Chondrocyte (in vitro differentiated cells): ENCODE data around the gene LRRC71. TPM values are rescaled to one million over a fixed set of nuclear protein-coding genes. Genes with fewer than 3 reads are reported as not detected.

ENCODE experiments used
- DNase-seq: peaks from one replicate; pipeline ENCODE4 v3.0.0; 2021; ENCODE audit warnings: mixed read lengths, low spot score
- H3K27ac Mint-ChIP-seq: one replicate; pipeline ENCODE4 v1.8.0; 2021; ENCODE audit warnings: mild to moderate bottlenecking, moderate library complexity, mixed read lengths; ENCODE audit not compliant: unreplicated experiment
- H3K27me3 Mint-ChIP-seq: 2 replicates; pipeline ENCODE4 v1.8.0; 2021; ENCODE audit warnings: low read depth, mixed read lengths
- H3K36me3 Mint-ChIP-seq: 2 replicates; pipeline ENCODE4 v1.8.0; 2021; ENCODE audit warnings: low read depth, mixed read lengths
- H3K4me1 Mint-ChIP-seq: 2 replicates; pipeline ENCODE4 v1.8.0; 2021; ENCODE audit warnings: low read depth, mild to moderate bottlenecking, mixed read lengths
- H3K4me3 Mint-ChIP-seq: one replicate; pipeline ENCODE4 v1.8.0; 2021; ENCODE audit warnings: mild to moderate bottlenecking, moderate library complexity, mixed read lengths; ENCODE audit not compliant: unreplicated experiment
- H3K9me3 Mint-ChIP-seq: 2 replicates; pipeline ENCODE4 v1.8.0; 2021; ENCODE audit warnings: low read depth, mixed read lengths
- total RNA-seq: library from RNA; stranded (reverse); gene quantifications from 3 replicates; pipeline ENCODE4 v1.2.1, GENCODE V29; 2021
- TF ChIP-seq, protein P1 (sequence below): fragments of 200-600 bp; sonication (generic); IDR thresholded peaks from 2 replicates; pipeline ENCODE4 v1.5.0; 2021; ENCODE audit warnings: antibody characterized with exemption, mild to moderate bottlenecking, moderate library complexity

Gene LRRC71
- total RNA-seq, 1 donor from 2014 or later, result not detected

DNA sequence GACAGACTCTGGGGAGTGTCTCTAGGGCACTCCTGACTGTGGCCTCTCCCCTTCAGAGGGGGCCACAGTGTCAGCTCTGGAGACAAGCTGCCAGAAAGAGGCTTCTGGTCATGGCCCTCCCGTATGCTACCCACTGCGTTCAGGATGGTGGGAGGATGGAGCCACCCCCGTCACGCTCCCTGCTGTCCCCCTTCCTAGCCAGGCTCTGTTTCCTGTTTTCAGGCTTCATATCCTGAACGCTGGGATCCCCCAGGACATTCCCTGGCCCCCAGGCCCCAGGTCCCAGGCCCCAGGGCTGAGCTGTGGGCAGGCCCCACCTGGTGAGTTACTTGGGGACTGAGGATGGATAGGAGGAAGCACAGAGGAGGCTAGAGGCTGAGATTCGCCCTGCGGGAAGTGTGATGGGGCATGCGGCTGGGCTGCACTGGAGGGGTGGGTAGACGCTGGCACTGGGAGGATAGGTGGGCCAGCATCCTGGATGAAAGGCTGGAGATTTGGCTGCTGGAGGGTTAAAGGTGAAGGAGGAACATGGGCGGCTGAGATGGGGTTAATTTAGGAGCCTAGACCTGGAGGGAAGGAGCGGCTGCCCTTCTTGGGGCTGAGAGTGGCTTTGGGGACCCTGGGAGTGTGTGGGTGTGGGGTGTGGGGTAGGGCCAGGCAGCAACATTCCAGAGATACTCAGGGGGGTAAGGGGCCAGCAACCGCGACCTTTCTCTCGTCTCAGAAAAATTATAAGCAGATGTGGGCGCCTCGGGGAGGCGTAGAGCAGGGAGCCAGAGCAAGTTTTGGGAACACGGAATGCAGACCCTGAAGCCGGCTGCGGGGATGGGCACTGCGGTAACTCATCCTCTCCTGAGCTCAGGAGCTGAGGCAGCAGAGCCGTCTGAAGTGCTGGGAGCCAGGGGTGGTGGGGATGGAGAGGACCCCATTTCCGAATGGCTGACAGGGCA is 18.2 kb upstream of the LRRC71 start:
- H3K9me3 Mint-ChIP-seq, result no peaks in the 10 kb centered on the region
- peaks cover 2% of the 10 kb centered on the region for H3K27me3 Mint-ChIP-seq
- H3K27ac Mint-ChIP-seq, result no peak overlapping the region
- DNase-seq, result peak; percentile 74
- TF ChIP-seq, protein P1, sequence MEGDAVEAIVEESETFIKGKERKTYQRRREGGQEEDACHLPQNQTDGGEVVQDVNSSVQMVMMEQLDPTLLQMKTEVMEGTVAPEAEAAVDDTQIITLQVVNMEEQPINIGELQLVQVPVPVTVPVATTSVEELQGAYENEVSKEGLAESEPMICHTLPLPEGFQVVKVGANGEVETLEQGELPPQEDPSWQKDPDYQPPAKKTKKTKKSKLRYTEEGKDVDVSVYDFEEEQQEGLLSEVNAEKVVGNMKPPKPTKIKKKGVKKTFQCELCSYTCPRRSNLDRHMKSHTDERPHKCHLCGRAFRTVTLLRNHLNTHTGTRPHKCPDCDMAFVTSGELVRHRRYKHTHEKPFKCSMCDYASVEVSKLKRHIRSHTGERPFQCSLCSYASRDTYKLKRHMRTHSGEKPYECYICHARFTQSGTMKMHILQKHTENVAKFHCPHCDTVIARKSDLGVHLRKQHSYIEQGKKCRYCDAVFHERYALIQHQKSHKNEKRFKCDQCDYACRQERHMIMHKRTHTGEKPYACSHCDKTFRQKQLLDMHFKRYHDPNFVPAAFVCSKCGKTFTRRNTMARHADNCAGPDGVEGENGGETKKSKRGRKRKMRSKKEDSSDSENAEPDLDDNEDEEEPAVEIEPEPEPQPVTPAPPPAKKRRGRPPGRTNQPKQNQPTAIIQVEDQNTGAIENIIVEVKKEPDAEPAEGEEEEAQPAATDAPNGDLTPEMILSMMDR, result no peak
- peaks cover 35% of the 10 kb centered on the region for H3K4me1 Mint-ChIP-seq
- no peak overlapping the region for H3K4me3 Mint-ChIP-seq
- no peaks in the 10 kb centered on the region for H3K36me3 Mint-ChIP-seq

DNA sequence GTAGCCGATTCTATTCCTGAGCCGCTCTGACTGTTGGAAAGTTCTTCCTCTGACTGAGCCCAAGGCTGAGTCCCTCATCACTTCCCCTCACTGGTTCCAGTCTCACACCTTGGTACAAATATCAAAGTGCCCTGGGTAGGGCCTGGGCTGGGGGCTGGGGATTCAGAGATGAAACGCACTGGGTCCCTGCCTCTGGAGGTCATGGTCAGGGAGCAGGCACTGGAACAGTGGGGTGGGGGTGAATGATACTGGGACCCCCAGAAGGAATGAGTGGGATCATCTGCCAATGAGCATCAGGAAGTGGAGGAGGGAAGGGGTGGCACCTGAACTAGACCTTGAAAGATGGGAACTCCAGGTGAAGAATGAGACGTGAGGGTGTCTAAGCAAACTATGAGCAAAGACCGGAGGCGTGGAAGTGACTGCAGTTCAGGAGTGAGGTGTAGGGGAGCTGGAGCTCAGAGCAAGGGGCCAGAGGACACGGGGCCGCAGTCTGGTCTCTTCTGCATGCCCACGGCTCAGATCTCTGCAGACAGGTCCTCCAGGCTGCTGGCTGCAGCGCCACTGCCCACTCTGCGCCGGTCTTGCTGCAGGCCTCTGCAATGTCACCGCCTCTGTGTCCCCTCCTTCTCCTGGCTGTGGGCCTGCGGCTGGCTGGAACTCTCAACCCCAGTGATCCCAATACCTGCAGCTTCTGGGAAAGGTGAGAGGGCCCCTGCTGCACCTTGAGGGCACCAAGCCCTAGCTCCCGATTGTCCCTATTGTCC is 16.9 kb upstream of the LRRC71 start:
- Mint-ChIP-seq H3K4me3 (no peak overlapping the region), H3K4me1 (peaks cover 23% of the 10 kb centered on the region), H3K27me3 (peaks cover 2% of the 10 kb centered on the region), H3K9me3 (no peaks in the 10 kb centered on the region), H3K36me3 (no peaks in the 10 kb centered on the region), H3K27ac (no peak overlapping the region)
- peak; percentile 83 for DNase-seq
- TF ChIP-seq, protein P1, result no peak

DNA sequence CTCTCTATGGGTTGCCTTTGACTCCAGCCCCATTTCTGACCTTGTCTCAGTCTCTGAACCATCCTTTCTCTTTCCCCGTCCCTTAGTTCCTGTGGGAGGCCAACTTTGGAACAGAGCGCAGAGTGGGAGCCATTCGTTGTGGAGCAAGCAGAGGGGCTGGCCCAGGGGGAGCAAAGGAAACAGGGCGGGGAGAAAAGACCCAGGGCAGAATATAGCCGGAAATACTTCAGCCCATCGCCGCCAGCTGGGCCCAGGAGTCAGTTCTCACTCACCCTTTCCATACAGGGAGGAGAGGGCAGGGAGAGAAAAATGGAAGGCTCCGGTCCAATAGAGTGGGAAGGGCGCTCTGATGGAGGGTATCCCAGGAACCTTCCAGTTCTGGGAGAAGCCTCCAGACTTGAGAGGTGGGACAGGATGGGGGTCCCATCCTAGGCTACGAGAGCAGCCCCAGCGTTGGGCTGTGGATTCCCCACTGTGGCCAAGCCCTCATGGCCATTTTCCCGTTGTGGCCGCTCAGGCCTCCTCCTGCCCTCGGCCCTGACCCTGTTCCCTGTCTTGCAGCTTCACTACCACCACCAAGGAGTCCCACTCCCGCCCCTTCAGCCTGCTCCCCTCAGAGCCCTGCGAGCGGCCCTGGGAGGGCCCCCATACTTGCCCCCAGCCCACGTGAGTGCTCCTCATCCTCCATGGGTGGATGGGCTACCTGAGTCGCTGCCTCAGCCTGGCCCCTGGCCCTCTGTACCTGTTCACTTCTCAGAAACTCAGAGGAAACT is 16.1 kb upstream of the LRRC71 start:
- H3K4me3 Mint-ChIP-seq, result no peak overlapping the region
- peaks cover 2% of the 10 kb centered on the region for H3K27me3 Mint-ChIP-seq
- peak; percentile 62 for DNase-seq
- TF ChIP-seq, protein P1, result no peak
- peaks cover 18% of the 10 kb centered on the region for H3K4me1 Mint-ChIP-seq
- peaks cover 1% of the 10 kb centered on the region for H3K36me3 Mint-ChIP-seq
- no peak overlapping the region for H3K27ac Mint-ChIP-seq
- H3K9me3 Mint-ChIP-seq, result no peaks in the 10 kb centered on the region

DNA sequence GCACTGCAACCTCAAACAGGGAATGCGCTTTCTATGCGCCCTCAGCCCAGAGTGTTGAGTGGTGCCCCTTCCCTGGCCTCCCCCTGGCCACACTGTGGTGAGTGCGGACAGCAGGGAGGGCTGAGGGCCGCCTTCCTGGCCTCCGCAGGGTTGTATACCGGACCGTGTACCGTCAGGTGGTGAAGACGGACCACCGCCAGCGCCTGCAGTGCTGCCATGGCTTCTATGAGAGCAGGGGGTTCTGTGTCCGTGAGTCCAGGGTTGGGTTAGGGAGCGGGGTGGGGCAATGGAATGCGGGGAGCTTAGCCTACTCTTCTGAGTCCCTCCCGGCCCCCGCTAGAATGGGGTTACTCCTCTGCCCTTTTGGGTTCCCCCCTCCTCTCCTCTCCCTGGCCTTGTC is 15.3 kb upstream of the LRRC71 start:
- Mint-ChIP-seq H3K4me3 (no peak overlapping the region), H3K36me3 (peaks cover 1% of the 10 kb centered on the region), H3K9me3 (no peaks in the 10 kb centered on the region), H3K4me1 (peaks cover 18% of the 10 kb centered on the region), H3K27ac (no peak overlapping the region), H3K27me3 (peaks cover 2% of the 10 kb centered on the region)
- DNase-seq, result peak; percentile 77
- TF ChIP-seq, protein P1, result no peak
